IPS-18c (cell line): Measurements from ENCODE around the gene CDH4.

Source experiments
- H3K4me3 ChIP-seq: 2 replicates; pipeline ENCODE4 v1.7.0; 2013; ENCODE audit warnings: low read depth, mild to moderate bottlenecking, low read length, moderate library complexity; ENCODE audit not compliant: insufficient read depth
- H3K9me3 ChIP-seq: one replicate; pipeline ENCODE4 v1.6.1; 2013; ENCODE audit warnings: mild to moderate bottlenecking, low read length, moderate library complexity; ENCODE audit not compliant: control insufficient read depth, insufficient read depth

The CDH4 gene

DNA sequence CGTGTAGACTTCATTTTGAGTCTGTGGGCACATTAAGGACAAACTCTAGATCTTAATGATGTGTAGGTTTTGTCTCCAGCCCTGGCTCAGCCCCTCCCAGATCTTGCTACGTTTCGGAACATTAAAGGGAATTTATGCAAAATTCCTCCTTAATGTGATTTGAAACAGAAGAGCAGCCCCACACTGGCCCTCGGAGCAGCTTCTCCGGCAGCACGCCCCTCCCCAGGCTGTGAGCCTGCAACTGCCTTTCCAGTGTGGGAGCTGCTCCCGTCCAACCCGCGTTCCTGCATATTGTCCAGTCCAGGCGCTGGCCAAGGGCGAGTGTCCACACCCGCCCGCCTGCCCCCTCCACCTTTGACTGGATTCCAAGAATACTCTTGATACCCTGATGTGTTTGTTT lies 556.4 kb downstream of the CDH4 start:
- Histone ChIP-seq H3K4me3 (no peak overlapping the region), H3K9me3 (no peaks in the 10 kb centered on the region)

DNA sequence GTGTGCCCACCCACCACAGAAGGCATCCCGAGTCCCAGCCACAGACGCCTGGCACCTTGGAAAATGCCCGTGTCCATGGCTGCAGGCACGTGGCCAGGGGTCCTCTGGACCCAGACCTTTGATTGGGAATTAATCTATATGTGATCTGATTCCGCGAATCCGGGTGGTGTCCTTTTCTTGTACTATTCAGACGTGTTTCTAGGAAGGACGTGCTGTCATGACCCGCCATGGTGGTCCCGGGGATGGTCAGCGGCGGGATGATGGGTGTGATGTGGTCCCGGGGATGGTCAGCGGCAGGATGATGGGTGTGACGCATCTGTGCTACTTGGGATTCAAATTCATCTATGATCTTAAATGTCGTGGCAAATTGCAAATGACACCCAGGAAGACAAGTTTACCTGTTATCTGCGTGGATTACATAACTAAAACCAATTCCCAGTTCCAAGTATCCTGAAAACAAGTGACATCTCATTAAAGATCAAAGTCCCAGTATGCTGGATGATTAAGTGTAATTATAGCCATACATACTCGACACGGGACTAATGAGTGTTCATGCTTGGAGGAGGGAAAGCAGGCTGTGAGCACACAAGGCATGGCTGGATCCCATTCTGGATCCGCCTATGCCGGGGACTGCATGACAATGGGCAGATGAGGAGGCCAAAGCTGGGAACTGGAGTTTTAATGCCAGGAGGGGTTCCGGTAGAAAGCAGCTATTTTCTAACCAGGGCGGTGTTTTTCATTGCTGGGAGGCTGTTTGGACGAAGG lies 557.1 kb downstream of the CDH4 start:
- H3K9me3 ChIP-seq = no peaks in the 10 kb centered on the region
- no peak overlapping the region for H3K4me3 ChIP-seq

DNA sequence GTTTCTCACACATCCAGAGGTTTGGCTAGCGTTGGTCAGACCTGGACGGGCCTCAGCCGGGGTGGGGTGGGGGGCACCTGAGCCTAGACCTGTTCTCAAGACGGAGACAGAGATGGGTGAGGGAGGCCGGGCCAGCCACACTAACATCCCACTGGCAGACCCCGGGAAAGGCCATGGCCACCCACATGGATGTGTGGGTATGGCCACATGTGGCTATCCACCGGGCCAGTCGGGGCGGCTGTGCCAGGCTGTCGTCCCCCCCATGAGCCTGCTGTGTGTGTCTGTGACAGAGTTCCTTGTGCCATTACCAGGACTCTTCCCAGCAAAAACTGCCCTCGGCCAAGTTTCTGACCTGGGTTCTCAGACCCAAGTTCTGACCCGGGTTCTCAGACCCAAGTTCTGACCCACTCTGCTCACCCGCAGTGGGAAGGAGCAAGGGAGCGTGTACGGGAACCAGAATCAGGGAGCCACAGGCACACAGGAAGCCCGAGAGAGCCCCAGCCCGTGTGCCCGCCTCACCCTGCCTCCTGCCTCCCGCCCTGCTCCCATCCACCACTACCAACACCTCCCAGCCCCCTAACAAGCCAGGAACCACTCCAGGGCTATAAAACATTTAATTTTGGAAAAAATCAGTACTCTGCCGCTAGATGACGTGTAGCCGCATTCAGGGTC lies 558.1 kb downstream of the CDH4 start:
- Histone ChIP-seq H3K9me3 (no peaks in the 10 kb centered on the region), H3K4me3 (no peak overlapping the region)

DNA sequence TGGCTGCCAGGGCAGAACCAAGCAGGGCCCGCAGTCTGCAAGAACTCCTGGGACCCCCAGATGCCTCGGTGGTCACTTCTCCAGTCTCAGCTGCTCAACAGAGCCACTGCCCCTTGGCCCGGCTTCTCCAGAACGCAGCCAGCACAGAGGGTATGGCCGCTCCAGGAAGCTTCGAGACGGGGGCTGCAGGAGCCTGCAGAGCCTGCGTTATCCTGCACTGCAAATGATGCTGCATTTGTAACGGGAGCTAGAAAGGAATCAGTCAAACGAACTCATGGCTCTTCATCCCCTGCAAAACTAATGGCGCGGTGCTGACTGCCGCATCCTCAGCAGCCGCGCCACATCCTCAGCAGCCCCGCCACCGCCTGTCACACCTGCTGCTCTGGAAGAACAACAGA lies 558.7 kb downstream of the CDH4 start:
- Histone ChIP-seq H3K9me3 (no peaks in the 10 kb centered on the region), H3K4me3 (no peak overlapping the region)

DNA sequence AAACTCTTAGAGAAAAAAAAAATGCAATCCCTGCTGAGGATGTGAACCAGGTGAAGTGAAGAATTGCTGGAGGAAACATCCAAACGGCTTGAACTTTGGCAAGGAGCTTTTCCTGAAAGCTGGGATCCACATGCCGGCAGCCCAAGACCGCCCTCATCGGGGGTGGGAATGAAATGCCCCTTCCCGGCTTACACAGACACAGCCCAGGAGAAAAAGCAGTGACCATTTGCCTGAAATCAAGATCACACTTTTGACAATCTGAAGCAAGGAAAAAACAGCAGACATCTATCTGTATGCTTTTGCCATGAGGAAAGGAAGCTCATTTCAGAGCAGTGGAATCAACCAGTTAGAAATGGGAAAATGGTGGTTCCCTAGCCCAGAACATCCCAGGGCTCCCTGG lies 559.1 kb downstream of the CDH4 start:
- H3K9me3 ChIP-seq = no peaks in the 10 kb centered on the region
- H3K4me3 ChIP-seq = no peak overlapping the region

DNA sequence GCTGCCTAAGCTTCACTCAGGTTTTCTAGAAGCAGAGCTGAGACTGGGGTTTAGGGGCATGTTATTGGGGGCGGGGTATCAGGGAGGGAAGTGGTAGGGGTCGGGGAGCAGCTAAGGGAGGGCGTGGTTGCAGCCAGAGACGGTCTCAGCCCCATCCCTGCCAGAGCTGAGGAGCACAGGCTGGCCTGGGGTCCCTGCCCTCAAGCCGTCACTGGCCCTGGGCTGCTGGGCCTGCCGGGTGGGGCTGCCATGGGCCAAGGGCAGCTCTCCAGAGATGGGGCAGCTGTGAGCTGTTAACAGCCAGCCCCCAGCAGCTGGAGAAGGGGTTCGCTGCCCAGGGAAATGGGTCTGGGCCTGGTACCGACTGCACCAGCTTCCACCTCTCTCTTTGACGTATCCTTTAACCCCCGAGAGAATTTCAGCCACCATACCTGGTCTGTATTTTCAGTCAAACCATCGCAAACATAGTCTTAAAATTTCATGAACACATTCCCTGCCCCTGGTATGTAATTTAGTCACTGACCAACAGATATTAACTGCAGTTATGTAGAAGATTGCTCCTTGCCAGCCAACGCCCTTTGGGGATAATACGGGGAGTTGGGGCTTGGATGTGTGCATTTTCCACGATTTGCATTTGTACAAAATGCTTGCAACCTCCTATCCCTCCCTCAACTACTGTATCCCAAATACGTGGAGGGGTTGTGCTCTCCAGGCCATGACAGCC lies 560.2 kb downstream of the CDH4 start:
- H3K9me3 ChIP-seq = no peaks in the 10 kb centered on the region
- no peak overlapping the region for H3K4me3 ChIP-seq

DNA sequence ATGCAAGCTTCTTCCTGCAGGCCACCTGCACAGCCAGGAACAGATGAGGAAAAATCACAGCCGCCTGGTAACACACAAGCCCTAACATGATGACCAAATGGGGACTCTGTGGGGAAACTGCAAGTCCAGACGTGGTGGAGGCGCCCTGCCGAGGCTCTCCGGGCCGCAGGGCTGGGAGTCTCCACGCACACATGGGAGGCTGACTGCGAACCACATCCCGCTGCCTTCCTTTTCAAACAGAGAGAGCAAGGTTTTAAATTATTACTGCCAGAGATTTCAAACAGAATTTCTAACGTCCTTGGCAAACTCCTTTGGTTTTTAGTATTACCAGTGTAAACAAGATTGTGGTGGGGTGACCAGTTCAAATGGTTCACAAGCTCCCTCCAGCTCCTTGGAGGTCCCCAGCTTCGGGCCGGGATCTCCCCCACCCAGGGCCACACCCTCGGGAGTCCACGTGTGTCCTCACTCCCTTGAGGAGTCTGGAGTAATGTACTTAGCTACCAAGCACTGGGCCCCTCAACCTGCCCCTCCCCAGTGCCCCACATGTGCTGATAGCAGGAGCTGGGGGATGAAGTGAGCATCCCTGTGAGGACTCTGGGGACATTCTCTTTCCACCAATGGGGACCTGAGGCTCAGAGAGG lies 560.9 kb downstream of the CDH4 start:
- H3K9me3 ChIP-seq = no peaks in the 10 kb centered on the region
- H3K4me3 ChIP-seq = no peak overlapping the region

DNA sequence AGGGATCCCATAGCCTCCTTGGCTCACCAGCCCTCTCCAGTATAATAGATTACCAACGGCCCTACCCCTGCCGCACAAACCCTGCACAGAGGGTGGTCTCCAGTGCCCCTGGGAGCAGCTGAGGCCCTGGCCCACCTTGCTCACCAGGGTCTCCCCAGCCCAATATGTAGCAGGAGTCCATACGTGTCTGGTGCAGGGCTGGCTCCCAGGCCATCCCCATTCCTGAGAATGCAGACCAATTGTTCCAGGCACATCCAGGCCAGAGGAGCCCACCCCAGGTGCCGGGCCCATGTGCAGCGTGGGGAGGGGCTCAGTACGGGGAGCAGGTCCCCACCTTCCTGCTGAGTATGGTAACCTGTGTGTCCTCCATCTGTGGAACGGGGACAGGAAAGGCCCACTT lies 561.7 kb downstream of the CDH4 start:
- H3K4me3 ChIP-seq = no peak overlapping the region
- no peaks in the 10 kb centered on the region for H3K9me3 ChIP-seq

DNA sequence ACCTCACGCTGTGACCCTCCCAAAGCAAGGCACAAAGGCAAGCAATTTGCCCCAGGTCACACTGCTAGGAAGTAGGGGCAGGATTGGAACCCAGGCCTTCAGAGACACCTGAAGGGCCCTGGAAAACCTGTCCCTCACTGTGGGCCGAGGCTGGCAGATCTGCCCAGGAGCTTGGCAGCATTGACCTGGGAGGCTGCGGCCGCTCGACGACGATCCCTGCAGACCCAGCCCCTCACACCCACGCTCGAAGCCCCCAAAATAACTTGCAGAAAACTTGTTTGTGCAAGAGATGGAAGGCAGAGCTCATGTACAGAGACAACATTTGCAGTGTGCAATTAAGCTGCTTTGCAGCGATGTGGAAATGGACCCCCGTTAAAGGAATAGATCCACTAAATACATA lies 562.2 kb downstream of the CDH4 start:
- Histone ChIP-seq H3K9me3 (no peaks in the 10 kb centered on the region), H3K4me3 (no peak overlapping the region)

DNA sequence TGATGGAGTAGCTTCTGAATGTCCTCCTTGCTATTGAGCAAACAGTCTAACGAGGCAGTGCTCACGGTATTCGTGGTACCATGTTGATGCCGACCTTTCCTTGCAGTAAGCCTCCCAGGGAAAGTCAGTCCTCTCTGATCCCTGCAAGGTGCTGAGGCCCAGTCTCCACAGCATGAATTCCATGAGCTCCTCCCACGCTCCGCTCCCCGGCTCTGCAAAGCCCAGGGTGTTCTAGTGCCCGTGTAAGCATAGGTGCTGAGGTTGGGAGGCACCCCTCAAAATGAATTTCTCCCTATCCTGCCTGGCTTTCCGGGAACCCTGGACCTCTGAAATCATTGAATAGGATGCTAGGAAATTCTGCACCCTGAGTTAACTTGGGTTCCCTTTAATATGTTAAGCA lies 562.7 kb downstream of the CDH4 start:
- no peaks in the 10 kb centered on the region for H3K9me3 ChIP-seq
- no peak overlapping the region for H3K4me3 ChIP-seq

DNA sequence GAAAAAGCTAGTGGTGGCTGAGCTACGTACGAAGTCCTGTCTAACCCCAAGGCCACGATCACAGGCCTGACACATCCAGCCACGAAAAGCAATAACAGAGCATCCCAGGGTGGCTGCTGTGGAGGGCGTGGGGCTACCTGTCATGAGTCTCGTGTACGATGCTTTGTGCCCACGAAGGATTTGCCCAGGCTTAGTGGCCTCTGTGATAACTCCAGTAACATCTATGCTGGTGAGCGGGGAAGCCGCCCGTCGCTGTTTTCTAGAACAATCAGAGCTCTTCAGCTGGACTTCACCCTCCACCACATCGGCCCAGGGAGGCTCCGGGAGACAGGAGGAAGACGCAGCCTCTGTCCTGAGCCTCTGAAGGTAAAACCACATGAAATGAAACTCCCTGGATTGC lies 563.1 kb downstream of the CDH4 start:
- no peaks in the 10 kb centered on the region for H3K9me3 ChIP-seq
- no peak overlapping the region for H3K4me3 ChIP-seq

DNA sequence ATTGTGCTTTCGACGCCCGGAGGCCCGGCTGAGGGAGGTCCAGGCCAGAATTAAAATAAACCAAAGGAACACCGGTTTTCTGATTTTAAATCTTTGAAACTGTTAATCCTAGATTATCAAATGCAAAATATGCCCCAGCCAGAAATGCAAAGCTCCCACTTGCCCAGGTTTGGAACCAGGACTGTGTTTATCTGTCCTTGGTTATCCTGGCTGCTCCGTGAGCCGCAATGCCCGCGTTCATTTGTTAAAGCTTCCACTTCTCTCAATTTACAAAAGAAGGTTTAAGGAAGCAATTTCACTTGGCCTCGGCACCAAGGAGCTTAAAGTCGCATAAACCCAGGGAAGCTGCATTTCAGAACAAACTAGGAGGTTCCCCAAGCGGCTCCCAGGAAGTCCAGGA lies 563.6 kb downstream of the CDH4 start:
- H3K9me3 ChIP-seq = no peaks in the 10 kb centered on the region
- no peak overlapping the region for H3K4me3 ChIP-seq

DNA sequence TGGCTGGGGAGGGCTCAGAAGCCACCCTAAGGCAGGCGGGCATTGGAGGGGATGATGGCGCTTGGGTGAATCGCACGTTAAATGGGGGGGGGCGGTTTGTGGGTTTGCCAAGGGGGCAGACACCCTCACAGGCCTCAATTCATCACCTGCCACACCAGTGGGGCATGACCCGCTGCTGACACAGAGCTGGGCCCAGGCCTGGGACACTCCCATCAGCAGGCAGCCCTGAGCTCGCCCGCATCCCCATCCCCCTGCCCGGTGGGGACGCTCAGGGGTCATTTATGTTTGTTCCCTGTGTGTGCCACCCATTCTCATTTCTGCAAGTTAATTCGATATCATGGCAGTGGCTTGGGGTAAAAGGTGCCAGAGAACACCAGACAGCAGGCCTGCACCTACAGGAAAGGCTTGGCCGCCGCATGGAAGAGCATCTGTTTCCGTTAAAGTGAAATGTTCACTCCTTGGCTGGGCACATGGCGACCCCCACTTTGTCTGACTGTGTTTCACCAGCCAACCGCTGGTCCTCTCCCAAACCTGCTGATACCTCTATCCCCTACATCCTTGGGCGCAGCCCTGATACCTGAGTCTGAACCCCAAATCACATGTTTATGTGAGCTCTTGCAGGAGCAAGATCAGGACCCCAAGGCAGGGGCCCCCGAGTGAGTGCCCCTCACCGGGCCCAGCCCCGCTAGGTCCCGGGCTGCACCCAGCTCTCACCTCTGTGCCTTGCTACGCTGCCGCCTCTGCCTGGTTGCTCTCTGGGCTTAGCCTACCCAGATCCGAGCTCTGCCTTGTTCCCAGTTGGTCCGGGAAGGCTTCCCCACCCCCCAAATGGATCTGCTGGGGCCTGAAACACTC lies 564.8 kb downstream of the CDH4 start:
- no peaks in the 10 kb centered on the region for H3K9me3 ChIP-seq
- no peak overlapping the region for H3K4me3 ChIP-seq

DNA sequence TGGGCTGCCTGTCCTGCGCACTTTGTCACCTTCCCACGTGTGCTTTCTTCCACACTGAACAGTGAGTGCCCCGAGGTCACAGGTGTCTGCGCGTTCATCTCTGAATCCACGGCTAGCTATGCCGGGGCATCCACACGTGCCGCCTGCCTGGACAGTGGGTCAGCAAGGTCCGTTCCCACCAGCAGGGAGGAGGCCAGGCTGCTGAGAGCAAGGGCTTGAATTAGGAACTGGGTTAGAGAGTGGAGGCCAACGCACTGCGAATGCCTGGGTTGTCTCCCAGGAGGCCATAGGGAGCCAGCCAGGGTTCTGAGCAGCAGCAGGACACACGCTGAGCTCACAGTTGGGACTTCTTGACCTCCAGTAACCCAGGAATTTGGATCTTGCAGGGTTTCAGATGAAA lies 565.5 kb downstream of the CDH4 start:
- Histone ChIP-seq H3K9me3 (no peaks in the 10 kb centered on the region), H3K4me3 (no peak overlapping the region)

DNA sequence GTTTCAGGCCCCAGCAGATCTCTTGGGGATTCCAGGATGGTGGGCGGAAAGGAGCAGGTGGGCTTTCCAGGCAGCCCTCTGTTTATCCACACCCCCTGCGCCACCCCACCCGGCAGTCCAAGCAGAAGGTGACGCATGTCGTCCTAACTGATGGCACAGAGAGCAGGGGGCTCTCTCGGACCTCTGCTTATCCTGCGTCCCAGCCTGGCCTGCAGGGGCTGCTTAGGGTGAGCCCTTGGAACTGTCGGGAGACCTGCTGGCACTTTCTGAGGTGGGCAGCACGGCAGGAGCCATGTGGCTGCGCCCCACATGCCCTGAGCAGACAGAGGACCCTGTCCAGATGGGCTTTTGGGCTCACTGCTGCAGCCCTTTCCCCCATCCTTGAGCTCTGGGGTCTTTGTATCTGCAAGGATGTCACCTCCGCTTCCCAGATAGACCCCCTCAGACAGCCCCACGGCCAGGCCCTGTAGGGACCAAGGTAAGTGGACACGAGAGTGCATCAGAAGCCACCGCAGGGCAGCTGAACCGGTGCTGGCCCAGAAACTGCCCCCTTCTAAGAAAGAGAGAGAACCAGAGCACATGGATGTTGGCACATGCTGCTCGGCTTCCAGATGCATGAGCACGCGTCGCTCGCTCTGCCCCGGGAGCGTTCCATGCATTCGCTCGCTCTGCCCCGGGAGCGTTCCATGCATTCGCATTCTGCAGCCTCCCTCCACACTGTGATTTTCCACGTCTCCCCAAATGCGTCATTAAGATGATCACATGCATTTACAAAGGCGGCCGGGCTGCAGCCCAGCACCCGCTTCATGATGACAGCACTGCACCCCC lies 566.9 kb downstream of the CDH4 start:
- no peak overlapping the region for H3K4me3 ChIP-seq
- H3K9me3 ChIP-seq = no peaks in the 10 kb centered on the region

DNA sequence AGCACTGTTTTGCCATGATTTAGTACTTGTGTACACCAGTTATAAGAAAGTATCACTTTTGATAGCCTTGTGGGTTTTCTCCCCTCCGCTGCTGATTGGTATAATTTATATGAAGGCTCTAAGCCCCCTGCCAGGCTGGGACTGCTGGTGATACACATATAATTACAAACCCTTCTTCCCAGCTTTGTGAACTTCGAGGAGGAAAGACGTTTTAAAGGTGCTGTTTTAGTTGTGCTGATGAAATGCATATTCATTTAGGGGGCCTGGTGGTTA lies 567.4 kb downstream of the CDH4 start:
- Histone ChIP-seq H3K4me3 (no peak overlapping the region), H3K9me3 (no peaks in the 10 kb centered on the region)
